IMR-90 (cell line): ENCODE results near the gene RPS6KA2. TPM values are rescaled to one million over a fixed set of nuclear protein-coding genes. Genes with fewer than 3 reads are reported as not detected.

Experiments used
- ATAC-seq: fragments of 200-7000 bp; cut with Tn5 transposase; 2 replicates; pipeline ENCODE4 v1.9.1; 2020; ENCODE audit warnings: low read depth, mild to moderate bottlenecking, moderate library complexity
- BruUV-seq: library from RNA; stranded (reverse); fragments of 400-500 nt; replicated peaks from 2 replicates; lab custom pipeline; 2021; lab: Mats Ljungman, UMichigan
- CTCF ChIA-PET: fragments of 300-600 bp; formaldehyde crosslinking; extraction: SDS; loops from one replicate; lab custom pipeline; 2021; ENCODE audit warnings: antibody characterized with exemption; lab: Yijun Ruan, JAX
- POLR2A ChIA-PET: fragments of 300-600 bp; sonication (Branson Sonifier 250); formaldehyde crosslinking; loops from one replicate; lab custom pipeline; 2022; ENCODE audit warnings: antibody characterized with exemption; ENCODE audit not compliant: unreplicated experiment; lab: Charles Lee
- DNase-seq: peaks from one replicate; pipeline ENCODE4 v3.0.0; 2013
- H2AFZ ChIP-seq: replicated peaks from 2 replicates; pipeline ENCODE3; 2013; ENCODE audit warnings: low read length, mild to moderate bottlenecking; ENCODE audit not compliant: poor library complexity
- H2AK5ac ChIP-seq: 2 replicates; pipeline ENCODE4 v1.6.1; 2013; ENCODE audit warnings: low read depth, low read length, inconsistent platforms
- H2AK9ac ChIP-seq: replicated peaks from 2 replicates; pipeline ENCODE3; 2013; ENCODE audit warnings: mild to moderate bottlenecking, low read depth, low read length, moderate library complexity; ENCODE audit not compliant: poor library complexity
- H2BK120ac ChIP-seq: 2 replicates; pipeline ENCODE4 v1.6.1; 2013; ENCODE audit warnings: low read depth, low read length, inconsistent platforms
- H2BK15ac ChIP-seq: 3 replicates; pipeline ENCODE4 v1.6.1; 2013; ENCODE audit warnings: low read depth, low read length, inconsistent platforms
- H2BK20ac ChIP-seq: 2 replicates; pipeline ENCODE4 v1.6.1; 2013; ENCODE audit warnings: low read depth, mild to moderate bottlenecking, inconsistent platforms, low read length, moderate library complexity
- H2BK5ac ChIP-seq: 2 replicates; pipeline ENCODE4 v1.6.1; 2013; ENCODE audit warnings: mild to moderate bottlenecking, low read depth, low read length, inconsistent platforms; ENCODE audit not compliant: poor library complexity, severe bottlenecking
- H3K14ac ChIP-seq: replicated peaks from 2 replicates; pipeline ENCODE4 v1.6.1; 2013; ENCODE audit warnings: low read depth, low read length, inconsistent platforms
- H3K18ac ChIP-seq: 2 replicates; pipeline ENCODE4 v1.6.1; 2013; ENCODE audit warnings: low read depth, low read length, control low read depth
- H3K23ac ChIP-seq: 2 replicates; pipeline ENCODE4 v1.6.1; 2013; ENCODE audit warnings: low read depth, low read length, inconsistent platforms
- H3K27ac ChIP-seq: 2 replicates; pipeline ENCODE4 v1.5.1; 2013; ENCODE audit warnings: mild to moderate bottlenecking, control low read depth, low read length; ENCODE audit not compliant: insufficient read depth
- H3K27me3 ChIP-seq: 2 replicates; pipeline ENCODE4 v1.6.1; 2013; ENCODE audit warnings: low read length; ENCODE audit not compliant: control insufficient read depth, insufficient read depth
- H3K36me3 ChIP-seq: 2 replicates; pipeline ENCODE4 v1.6.1; 2013; ENCODE audit warnings: low read length, mixed read lengths; ENCODE audit not compliant: control insufficient read depth, insufficient read depth
- H3K4ac ChIP-seq: 2 replicates; pipeline ENCODE4 v1.6.1; 2013; ENCODE audit warnings: low read depth, low read length, inconsistent platforms
- H3K4me1 ChIP-seq: 2 replicates; pipeline ENCODE4 v1.6.1; 2013; ENCODE audit warnings: low read length, mixed read lengths; ENCODE audit not compliant: control insufficient read depth, insufficient read depth
- H3K4me2 ChIP-seq: 2 replicates; pipeline ENCODE4 v1.6.1; 2013; ENCODE audit warnings: low read depth, mild to moderate bottlenecking, control low read depth, low read length, moderate library complexity
- H3K4me3 ChIP-seq: 2 replicates; pipeline ENCODE4 v1.5.1; 2013; ENCODE audit warnings: low read depth, mild to moderate bottlenecking, control low read depth, low read length, moderate library complexity; ENCODE audit not compliant: insufficient read depth
- H3K56ac ChIP-seq: 2 replicates; pipeline ENCODE4 v1.6.1; 2013; ENCODE audit warnings: low read length, inconsistent platforms; ENCODE audit not compliant: insufficient read depth; ENCODE audit errors: extremely low read depth
- H3K79me1 ChIP-seq, 2 experiments: 2 replicates each; pipeline ENCODE4 v1.6.1; 2013; ENCODE audit warnings: low read length in 2 of 2, inconsistent platforms in 1 of 2, low read depth in 1 of 2
- H3K9ac ChIP-seq: 2 replicates; pipeline ENCODE4 v1.6.1; 2013; ENCODE audit warnings: low read depth, low read length, control low read depth
- H3K9me1 ChIP-seq: 2 replicates; pipeline ENCODE4 v1.6.1; 2013; ENCODE audit warnings: low read length, inconsistent platforms; ENCODE audit not compliant: insufficient read depth
- H3K9me3 ChIP-seq: 2 replicates; pipeline ENCODE4 v1.6.1; 2013; ENCODE audit warnings: low read length; ENCODE audit not compliant: control insufficient read depth, insufficient read depth
- H4K20me1 ChIP-seq: 2 replicates; pipeline ENCODE4 v1.6.1; 2013; ENCODE audit warnings: low read length, inconsistent platforms; ENCODE audit not compliant: insufficient read depth
- H4K5ac ChIP-seq: 2 replicates; pipeline ENCODE4 v1.6.1; 2013; ENCODE audit warnings: mild to moderate bottlenecking, low read depth, low read length, control low read depth
- H4K8ac ChIP-seq, 2 experiments: 2 replicates each; pipeline ENCODE4 v1.6.1; 2013; ENCODE audit warnings: low read depth in 2 of 2, low read length in 2 of 2, control low read depth in 1 of 2, inconsistent platforms in 1 of 2
- H4K91ac ChIP-seq: 2 replicates; pipeline ENCODE4 v1.6.1; 2013; ENCODE audit warnings: low read depth, low read length, inconsistent platforms; ENCODE audit not compliant: insufficient read depth
- BHLHE40 ChIP-seq: fragments of 150-350 bp; IDR thresholded peaks from 2 replicates; pipeline ENCODE4 v1.6.1; 2016; ENCODE audit warnings: mild to moderate bottlenecking, low read depth, low read length
- CTCF ChIP-seq: conservative IDR thresholded peaks from 2 replicates; pipeline ENCODE4 v1.5.1; 2012; ENCODE audit warnings: mild to moderate bottlenecking, low read depth, low read length, improper control_type of control experiment
- ELK1 ChIP-seq: fragments of 150-350 bp; IDR thresholded peaks from 2 replicates; pipeline ENCODE4 v1.6.1; 2016; ENCODE audit warnings: low read depth, mild to moderate bottlenecking, low read length, moderate library complexity, borderline replicate concordance
- FOS ChIP-seq: fragments of 150-350 bp; IDR thresholded peaks from 2 replicates; pipeline ENCODE4 v1.6.1; 2016; ENCODE audit warnings: low read depth, low read length
- MAFK ChIP-seq: IDR thresholded peaks from 2 replicates; pipeline ENCODE4 v1.6.1; 2012; ENCODE audit warnings: low read depth, low read length, improper control_type of control experiment
- MXI1 ChIP-seq: IDR thresholded peaks from 2 replicates; pipeline ENCODE4 v1.6.1; 2012; ENCODE audit warnings: low read depth, mild to moderate bottlenecking, low read length, moderate library complexity, borderline replicate concordance
- NFE2L2 ChIP-seq: fragments of 150-350 bp; IDR thresholded peaks from 2 replicates; pipeline ENCODE4 v1.6.1; 2016; ENCODE audit warnings: low read depth, mild to moderate bottlenecking, low read length
- POLR2A ChIP-seq: IDR thresholded peaks from 2 replicates; pipeline ENCODE4 v1.6.1; 2012; ENCODE audit warnings: mild to moderate bottlenecking, low read depth, low read length
- RAD21 ChIP-seq: IDR thresholded peaks from 2 replicates; pipeline ENCODE4 v1.6.1; 2012; ENCODE audit warnings: low read length, improper control_type of control experiment
- RCOR1 ChIP-seq: IDR thresholded peaks from 2 replicates; pipeline ENCODE4 v1.6.1; 2012; ENCODE audit warnings: mild to moderate bottlenecking, low read length, improper control_type of control experiment; ENCODE audit not compliant: insufficient replicate concordance
- RFX5 ChIP-seq: IDR thresholded peaks from 2 replicates; pipeline ENCODE4 v1.8.0; 2012; ENCODE audit warnings: low read depth, mild to moderate bottlenecking, low read length, moderate library complexity
- SMC3 ChIP-seq: fragments of 150-350 bp; IDR thresholded peaks from 2 replicates; pipeline ENCODE4 v1.6.1; 2016; ENCODE audit warnings: low read depth, mild to moderate bottlenecking, antibody characterized with exemption, low read length, moderate library complexity
- WGBS, 2 experiments: methylation state at CpG; one replicate each; pipeline versions ENCODE4 v1.1.5 to v1.1.7; 2013; ENCODE audit warnings: missing lambda C conversion rate in 2 of 2; ENCODE audit not compliant: insufficient read length in 1 of 2; ENCODE audit errors: extremely low coverage in 2 of 2; 5-methylcytosine and 5-hydroxymethylcytosine counted together
- dilution Hi-C: fragments of 300-500 bp; cut with HindIII; formaldehyde crosslinking; loops from one replicate; pipeline ENCODE4 v1.14.3; 2018; ENCODE audit warnings: low sequenced_read_pairs; ENCODE audit not compliant: unreplicated experiment
- in situ Hi-C: fragments of 300-500 bp; cut with MboI; formaldehyde crosslinking; loops from 3 replicates; pipeline ENCODE4 v1.14.3; 2019; ENCODE audit warnings: low sequenced_read_pairs, inconsistent platforms, mixed read lengths
- intact Hi-C: fragments of 100-400 bp; cut with micrococcal nuclease; formaldehyde crosslinking; loops from 2 replicates; pipeline ENCODE4 v1.10.0; 2022
- polyA plus RNA-seq, 3 experiments: library from polyadenylated mRNA; depleted of rRNA; stranded (reverse); fragments of >200 nt; gene quantifications; 2 replicates each; pipeline ENCODE4 v1.2.3, GENCODE V29; 2012; ENCODE audit warnings: low replicate concordance in 1 of 3
- total RNA-seq: library from RNA; depleted of rRNA; stranded (reverse); fragments of >200 nt; gene quantifications from 2 replicates; pipeline ENCODE4 v1.2.3, GENCODE V29; 2012
- TF ChIP-seq, protein P1 (sequence below): fragments of 150-350 bp; IDR thresholded peaks from 2 replicates; pipeline ENCODE4 v1.6.1; 2017; ENCODE audit warnings: mild to moderate bottlenecking, antibody characterized with exemption, low read length, low read depth

RPS6KA2 gene
- total and polyA plus RNA-seq, 2 of the 4 experiments (the other 2 are of a cell fraction) = 26.9 to 31.3 TPM

DNA sequence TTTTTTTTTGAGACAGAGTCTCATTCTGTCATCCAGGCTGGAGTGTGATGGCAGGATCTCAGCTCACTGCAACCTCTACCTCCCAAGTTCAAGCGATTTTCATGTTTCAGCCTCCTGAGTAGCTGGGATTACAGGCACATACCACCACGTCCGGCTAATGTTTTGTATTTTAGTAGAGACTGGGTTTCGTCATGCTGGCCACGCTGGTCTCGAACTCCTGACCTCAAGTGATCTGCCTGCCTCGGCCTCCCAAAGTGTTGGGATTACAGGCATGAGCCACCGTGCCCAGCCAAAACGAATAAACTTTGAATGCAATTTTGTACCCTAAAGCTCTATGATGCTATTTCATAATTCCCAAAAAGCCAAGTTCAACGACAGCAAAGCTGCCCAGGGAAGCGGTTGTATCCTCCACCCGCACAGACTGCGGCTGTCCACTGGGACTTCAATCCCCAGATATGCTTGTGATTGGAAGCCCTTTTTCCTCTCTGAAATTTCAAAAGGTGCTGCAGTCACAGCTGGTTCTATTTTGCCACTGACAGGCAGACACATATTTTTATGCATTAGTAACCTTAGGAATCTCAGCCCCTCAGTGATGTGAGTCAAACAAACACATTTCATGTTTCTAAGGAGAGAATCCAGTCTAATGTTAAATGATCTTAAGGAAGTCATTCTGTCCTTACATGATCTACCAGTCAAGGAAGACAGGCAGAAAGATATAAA, 31.8 kb downstream of the RPS6KA2 start:
- H3K27me3 ChIP-seq = no peaks in the 10 kb centered on the region
- POLR2A ChIA-PET = interaction anchor here (0.6 kb wide), 1 partner anchor 12 kb away, joined by 3 read pairs; no protein-coding TSS in a partner anchor
- BruUV-seq = no TSS peak
- TF ChIP-seq NFE2L2 (no peak), MXI1 (no peak), ELK1 (no peak), BHLHE40 (0 out of 2 replicates have a peak, but pooled peaks have one; percentile 21), RCOR1 (no peak), MAFK (peak; percentile 35; the same call in 1 of the 2 replicates), RAD21 (no peak), CTCF (no peak), RFX5 (no peak), POLR2A (0 out of 2 replicates have a peak, but pooled peaks have one; percentile 6), SMC3 (no peak; the same call in 1 of the 2 replicates), FOS (peak; percentile 79)
- TF ChIP-seq, protein P1, sequence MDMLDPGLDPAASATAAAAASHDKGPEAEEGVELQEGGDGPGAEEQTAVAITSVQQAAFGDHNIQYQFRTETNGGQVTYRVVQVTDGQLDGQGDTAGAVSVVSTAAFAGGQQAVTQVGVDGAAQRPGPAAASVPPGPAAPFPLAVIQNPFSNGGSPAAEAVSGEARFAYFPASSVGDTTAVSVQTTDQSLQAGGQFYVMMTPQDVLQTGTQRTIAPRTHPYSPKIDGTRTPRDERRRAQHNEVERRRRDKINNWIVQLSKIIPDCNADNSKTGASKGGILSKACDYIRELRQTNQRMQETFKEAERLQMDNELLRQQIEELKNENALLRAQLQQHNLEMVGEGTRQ = no peak

More for the DNA sequence above, 31.8 kb downstream of the RPS6KA2 start:
- Histone ChIP-seq H4K20me1 (0 out of 2 replicates have a peak, but pooled peaks cover 7% of the 10 kb centered on the region), H3K56ac (peak overlapping the region; percentile 81), H3K79me1 (peaks cover 53 to 77% of the 10 kb centered on the region in 2 experiments), H2BK15ac (peak overlapping the region; percentile 30; the same call in 2 of the 3 replicates), H3K27ac (peak overlapping the region; percentile 92), H4K8ac (peak overlapping the region; percentile 18 to 81), H3K14ac (peak overlapping the region; percentile 86; the same call in 1 of the 2 replicates), H3K36me3 (peaks cover 7% of the 10 kb centered on the region; the same call in 1 of the 2 replicates), H2BK5ac (peak overlapping the region; percentile 92), H2AK5ac (peak overlapping the region; percentile 47; the same call in 1 of the 2 replicates), H3K4ac (peak overlapping the region; percentile 93), H3K18ac (peak overlapping the region; percentile 98), H2BK20ac (peak overlapping the region; percentile 93), H3K9ac (no peak overlapping the region), H2AK9ac (peak overlapping the region; percentile 22), H2BK120ac (peak overlapping the region; percentile 96), H4K91ac (peak overlapping the region; percentile 70), H3K9me3 (no peaks in the 10 kb centered on the region), H3K4me3 (no peak overlapping the region), H3K9me1 (peaks cover 30% of the 10 kb centered on the region), H3K4me2 (peak overlapping the region; percentile 27; the same call in 1 of the 2 replicates), H3K4me1 (peaks cover 51% of the 10 kb centered on the region), H2AFZ (peak overlapping the region; percentile 12), H4K5ac (peak overlapping the region; percentile 50), H3K23ac (no peak overlapping the region; the same call in 1 of the 2 replicates)
- 73% methylated on average over 2 of the region's 13 CpGs; no CpG with 5 or more reads in 1 of the 2 experiments for WGBS, 2 experiments
- in situ Hi-C loops = no loop called here
- intact Hi-C loops = loop anchor here (2.0 kb wide), 1 partner anchor 32 kb away; the partner anchor contains the start of gene RPS6KA2
- CTCF ChIA-PET = interaction anchor here (0.9 kb wide), 1 partner anchor 25 kb away, joined by 4 read pairs; no protein-coding TSS in a partner anchor
- ATAC-seq (peak; percentile 66), DNase-seq (peak; percentile 92)
- dilution Hi-C loops = no loop called here
